Bronchial epithelial cell (primary cell): Measurements from ENCODE around the gene PRKCB. TPM values are rescaled to one million over a fixed set of nuclear protein-coding genes. Genes with fewer than 3 reads are reported as not detected.
"Not testable (repeated sequence)": the region's sequence is repeated elsewhere in the genome, so short reads cannot be mapped to it uniquely, and the experiment has no call there.

Experiments used
- DNase-seq: peaks from one replicate; pipeline ENCODE4 v3.0.0-alpha.2; 2010; ENCODE audit warnings: low read depth
- FAIRE-seq: peaks from 2 replicates; lab custom pipeline; 2011; peaks lifted over from hg19 to GRCh38; lab: Jason Lieb, UNC
- H3K27me3 ChIP-seq: 2 replicates; pipeline ENCODE4 v1.5.1; 2011; ENCODE audit warnings: low read length; ENCODE audit not compliant: control insufficient read depth, insufficient read depth
- H3K36me3 ChIP-seq: 2 replicates; pipeline ENCODE4 v1.5.1; 2011; ENCODE audit warnings: low read length; ENCODE audit not compliant: control insufficient read depth, insufficient read depth
- H3K4me3 ChIP-seq: 2 replicates; pipeline ENCODE4 v1.5.1; 2011; ENCODE audit warnings: mild to moderate bottlenecking, low read depth, low read length, control low read depth
- CTCF ChIP-seq: IDR thresholded peaks from 2 replicates; pipeline ENCODE4 v1.5.1; 2011; ENCODE audit warnings: mild to moderate bottlenecking, moderate library complexity, low read length, control low read depth, inconsistent platforms; ENCODE audit not compliant: insufficient read depth, severe bottlenecking
- total RNA-seq: library from RNA; depleted of rRNA; stranded (reverse); fragments of >200 nt; gene quantifications from 2 replicates; pipeline ENCODE4 v1.2.1, GENCODE V29; 2014

The PRKCB gene
- total RNA-seq, 1 donor from 2014 or later: not detected

- no peak overlapping the region for H3K4me3 ChIP-seq
- H3K27me3 ChIP-seq: no peaks in the 10 kb centered on the region
- FAIRE-seq (no peak), DNase-seq (no peak)
- no peaks in the 10 kb centered on the region for H3K36me3 ChIP-seq
- TF ChIP-seq CTCF: no peak
Measured at GRCh38 chr16:24093049-24093448, 257.3 kb downstream of the PRKCB start.

GRCh38 chr16:24094660-24095059, 258.9 kb downstream of the PRKCB start:
- H3K27me3 ChIP-seq: no peaks in the 10 kb centered on the region
- FAIRE-seq: no peak
- H3K36me3 ChIP-seq: no peaks in the 10 kb centered on the region
- DNase-seq: no peak
- H3K4me3 ChIP-seq: no peak overlapping the region
- TF ChIP-seq CTCF: no peak

- no peak for TF ChIP-seq CTCF
- Histone ChIP-seq H3K4me3 (no peak overlapping the region), H3K27me3 (no peaks in the 10 kb centered on the region), H3K36me3 (no peaks in the 10 kb centered on the region)
- DNase-seq (no peak), FAIRE-seq (no peak)
Measured at GRCh38 chr16:24098896-24099295, 263.1 kb downstream of the PRKCB start.

GRCh38 chr16:24101431-24101830, 265.6 kb downstream of the PRKCB start:
- H3K4me3 ChIP-seq: no peak overlapping the region
- H3K36me3 ChIP-seq: no peaks in the 10 kb centered on the region
- no peak for TF ChIP-seq CTCF
- no peak for DNase-seq
- FAIRE-seq: no peak
- no peaks in the 10 kb centered on the region for H3K27me3 ChIP-seq

GRCh38 chr16:24102209-24102660, 266.5 kb downstream of the PRKCB start:
- no peak for TF ChIP-seq CTCF
- DNase-seq (no peak), FAIRE-seq (no peak)
- Histone ChIP-seq H3K36me3 (no peaks in the 10 kb centered on the region), H3K4me3 (no peak overlapping the region), H3K27me3 (no peaks in the 10 kb centered on the region)

- not testable (repeated sequence) for H3K36me3 ChIP-seq, H3K4me3 ChIP-seq, FAIRE-seq, DNase-seq, H3K27me3 ChIP-seq
Measured at GRCh38 chr16:24105471-24105870, 269.7 kb downstream of the PRKCB start.

GRCh38 chr16:24108090-24108489, 272.3 kb downstream of the PRKCB start:
- H3K27me3 ChIP-seq, H3K36me3 ChIP-seq, FAIRE-seq, DNase-seq, H3K4me3 ChIP-seq: not testable (repeated sequence)
